Stimulated activated CD8-positive, alpha-beta memory T cell treated with anti-CD3 and anti-CD28 coated beads, Interleukin-15, amount 100 ng/mL, for 1 hour (primary cell): ENCODE measurements around the gene RNFT2.
"Not testable (repeated sequence)": the region's sequence is repeated elsewhere in the genome, so short reads cannot be mapped to it uniquely, and the experiment has no call there.

ENCODE experiments used
- DNase-seq: peaks from one replicate; pipeline ENCODE4 v3.0.0-alpha.2; 2020; ENCODE audit warnings: low read depth

Gene RNFT2

DNA sequence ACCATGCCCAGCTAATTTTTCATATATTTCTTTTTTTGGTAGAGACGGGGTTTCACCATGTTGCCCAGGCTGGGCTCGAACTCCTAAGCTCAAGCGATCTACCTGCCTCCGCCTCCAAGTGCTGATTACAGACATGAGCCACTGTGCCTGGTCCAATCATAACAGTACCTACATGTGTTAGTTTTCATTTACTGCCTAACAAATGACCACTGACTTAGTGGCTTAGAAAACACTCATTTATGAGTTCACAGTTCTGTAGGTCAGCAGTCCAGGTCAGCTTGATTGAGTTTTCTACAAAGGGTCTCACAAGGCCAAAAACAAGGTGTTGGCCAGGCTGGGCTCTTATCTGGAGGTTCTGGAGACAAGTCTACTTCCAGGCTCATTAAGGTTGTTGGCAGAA, 60.6 kb downstream of the RNFT2 start:
- no peak for DNase-seq

DNA sequence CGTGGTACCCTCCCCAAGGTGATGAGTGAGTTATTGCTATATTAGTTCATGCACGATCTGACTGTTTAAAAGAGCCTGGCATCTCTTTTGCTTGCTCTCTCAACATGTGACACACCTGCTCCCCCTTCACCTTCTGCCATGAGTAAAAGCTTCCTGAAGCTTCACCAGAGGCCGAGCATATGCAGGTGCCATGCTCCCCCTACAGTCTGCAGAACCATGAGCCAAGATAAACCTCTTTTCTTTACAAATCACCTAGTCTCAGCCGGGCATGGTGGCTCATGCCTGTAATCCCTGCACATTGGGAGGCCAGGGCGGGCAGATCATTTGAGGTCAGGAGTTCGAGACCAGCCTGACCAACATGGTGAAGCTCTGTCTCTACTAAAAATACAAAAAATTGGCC, 61.8 kb downstream of the RNFT2 start:
- no peak for DNase-seq

DNA sequence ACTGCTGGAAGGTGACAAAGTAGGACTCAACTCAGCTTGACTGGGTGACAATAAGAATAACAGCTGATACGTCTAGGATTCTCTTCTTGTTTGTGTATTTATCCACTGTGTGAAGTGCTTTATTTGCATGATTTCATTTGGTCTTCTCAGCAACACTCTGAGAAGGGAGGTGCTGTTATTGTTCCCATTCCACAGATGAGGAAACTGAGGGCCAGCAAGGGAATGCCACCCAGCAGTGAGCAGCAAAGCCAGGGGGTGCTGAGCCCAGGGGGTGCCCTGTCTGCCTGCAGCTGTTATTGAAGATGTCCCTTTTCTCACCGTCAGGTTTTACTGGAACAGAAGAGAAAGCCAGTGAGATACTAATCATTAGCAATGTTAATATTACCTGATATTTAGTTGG, 62.8 kb downstream of the RNFT2 start:
- DNase-seq, result no peak

DNA sequence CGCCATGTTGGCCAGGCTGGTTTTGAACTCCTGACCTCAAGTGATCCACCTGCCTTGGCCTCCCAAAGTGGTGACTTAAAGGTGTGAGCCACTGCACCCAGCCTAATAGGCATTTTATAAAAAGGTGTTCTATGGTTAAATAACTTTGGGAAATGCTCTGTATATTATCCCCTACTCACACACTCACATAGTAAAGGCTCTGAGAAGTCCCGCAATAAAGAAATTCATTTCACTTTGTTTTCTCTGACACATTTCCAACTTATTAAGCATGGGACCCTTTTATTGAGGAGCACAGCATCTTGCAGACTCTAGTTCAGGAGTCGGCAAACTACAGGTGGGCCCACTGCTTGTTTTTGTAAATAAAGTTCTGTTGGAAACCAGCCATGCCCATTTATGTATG, 63.9 kb downstream of the RNFT2 start:
- no peak for DNase-seq

DNA sequence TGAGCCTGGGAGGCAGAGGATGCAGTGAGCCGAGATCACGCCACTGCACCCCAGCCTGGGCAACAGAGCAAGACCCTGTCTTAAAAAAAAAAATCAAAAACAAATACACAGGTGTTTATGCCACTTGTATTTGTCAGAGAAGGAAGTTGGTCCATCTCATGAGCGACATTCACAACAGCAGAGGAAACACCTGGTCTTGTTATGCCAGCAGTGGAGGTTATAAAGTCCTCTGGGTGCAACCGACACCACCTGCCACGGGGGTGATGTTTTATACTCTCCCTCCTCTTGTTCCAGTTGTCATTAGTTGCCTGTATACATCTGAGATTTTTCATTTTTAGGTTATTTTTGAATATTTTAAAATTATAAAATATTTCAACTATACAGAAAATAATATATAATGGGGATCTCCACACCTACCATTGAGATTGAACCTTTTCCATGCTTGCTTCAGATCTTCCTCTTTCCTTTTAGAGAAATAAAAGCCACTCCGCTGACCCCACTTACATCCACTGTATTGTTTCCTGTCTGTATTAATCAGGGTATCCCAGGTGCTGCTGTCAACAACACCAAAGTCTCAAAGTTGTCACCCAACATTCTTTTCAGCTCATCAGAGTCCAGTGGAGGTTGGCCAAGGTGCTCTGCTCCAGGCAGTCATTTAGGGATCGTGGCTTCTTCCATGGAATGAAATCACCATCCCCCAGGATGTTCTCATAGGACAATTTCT, 65.1 kb downstream of the RNFT2 start:
- DNase-seq, result no peak

DNA sequence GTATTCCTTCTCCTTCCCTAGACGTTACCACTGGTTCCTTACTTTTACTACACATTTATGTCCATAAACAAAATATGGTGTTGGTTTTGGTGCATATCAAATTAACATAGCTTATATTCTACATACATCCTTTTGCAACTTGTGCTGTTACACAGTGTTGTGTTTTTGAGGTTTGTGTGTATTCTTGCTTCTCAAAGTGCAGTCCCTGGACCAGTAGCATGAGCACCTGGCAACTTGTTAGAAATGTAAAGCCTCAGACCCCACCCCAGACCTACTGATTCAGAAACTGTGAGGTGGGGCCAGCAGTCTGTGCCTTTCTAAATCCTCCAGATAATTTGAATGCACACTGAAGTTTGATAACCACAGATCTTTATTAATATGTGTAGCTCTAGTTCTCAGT, 65.9 kb downstream of the RNFT2 start:
- no peak for DNase-seq

DNA sequence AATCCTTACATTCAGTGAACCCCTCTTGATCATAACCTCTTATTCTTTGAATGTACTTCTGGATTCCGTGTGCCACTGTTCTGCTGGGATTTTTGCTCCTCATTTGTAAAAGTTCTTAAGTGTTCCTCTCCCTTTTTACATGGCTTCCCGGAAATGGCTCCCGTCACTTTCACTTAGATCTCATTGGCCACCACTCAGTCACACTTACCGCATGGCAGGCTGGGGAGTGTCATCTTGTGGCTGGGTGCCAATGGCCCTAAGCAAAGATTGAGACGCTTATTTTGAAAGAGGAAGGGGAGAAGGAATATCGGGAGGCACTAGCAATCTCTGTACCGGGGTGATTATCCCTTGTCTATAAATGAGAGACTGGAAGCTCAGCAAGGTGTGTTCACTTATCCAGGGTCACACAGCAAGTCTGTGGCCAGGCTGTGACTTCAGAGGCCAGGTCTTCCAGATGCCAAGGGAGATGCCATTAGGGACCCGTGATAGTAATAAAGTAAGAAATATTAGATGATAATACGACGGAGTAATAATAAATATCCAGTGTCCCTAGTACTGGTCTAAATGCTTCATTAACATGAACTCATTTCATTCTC, 68.8 kb downstream of the RNFT2 start:
- DNase-seq, result no peak

DNA sequence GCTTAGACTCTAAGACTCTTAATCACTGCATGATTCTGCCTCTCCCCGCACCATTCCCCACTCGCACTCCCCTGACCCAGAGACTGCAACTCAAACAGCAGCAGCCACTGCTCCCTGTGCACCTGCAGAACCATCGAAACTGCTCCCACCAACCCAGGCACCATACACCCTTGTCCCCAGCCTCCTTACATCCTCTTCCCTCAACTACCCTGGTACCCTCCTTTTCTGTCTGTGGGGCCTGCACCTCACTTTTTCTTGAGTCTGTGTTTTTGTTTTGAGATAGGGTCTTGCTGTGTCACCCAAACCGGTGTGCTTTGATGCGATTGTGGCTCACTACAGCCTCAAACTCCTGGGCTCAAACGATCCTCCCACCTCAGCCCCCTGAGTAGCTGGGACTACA, 69.4 kb downstream of the RNFT2 start:
- no peak for DNase-seq

DNA sequence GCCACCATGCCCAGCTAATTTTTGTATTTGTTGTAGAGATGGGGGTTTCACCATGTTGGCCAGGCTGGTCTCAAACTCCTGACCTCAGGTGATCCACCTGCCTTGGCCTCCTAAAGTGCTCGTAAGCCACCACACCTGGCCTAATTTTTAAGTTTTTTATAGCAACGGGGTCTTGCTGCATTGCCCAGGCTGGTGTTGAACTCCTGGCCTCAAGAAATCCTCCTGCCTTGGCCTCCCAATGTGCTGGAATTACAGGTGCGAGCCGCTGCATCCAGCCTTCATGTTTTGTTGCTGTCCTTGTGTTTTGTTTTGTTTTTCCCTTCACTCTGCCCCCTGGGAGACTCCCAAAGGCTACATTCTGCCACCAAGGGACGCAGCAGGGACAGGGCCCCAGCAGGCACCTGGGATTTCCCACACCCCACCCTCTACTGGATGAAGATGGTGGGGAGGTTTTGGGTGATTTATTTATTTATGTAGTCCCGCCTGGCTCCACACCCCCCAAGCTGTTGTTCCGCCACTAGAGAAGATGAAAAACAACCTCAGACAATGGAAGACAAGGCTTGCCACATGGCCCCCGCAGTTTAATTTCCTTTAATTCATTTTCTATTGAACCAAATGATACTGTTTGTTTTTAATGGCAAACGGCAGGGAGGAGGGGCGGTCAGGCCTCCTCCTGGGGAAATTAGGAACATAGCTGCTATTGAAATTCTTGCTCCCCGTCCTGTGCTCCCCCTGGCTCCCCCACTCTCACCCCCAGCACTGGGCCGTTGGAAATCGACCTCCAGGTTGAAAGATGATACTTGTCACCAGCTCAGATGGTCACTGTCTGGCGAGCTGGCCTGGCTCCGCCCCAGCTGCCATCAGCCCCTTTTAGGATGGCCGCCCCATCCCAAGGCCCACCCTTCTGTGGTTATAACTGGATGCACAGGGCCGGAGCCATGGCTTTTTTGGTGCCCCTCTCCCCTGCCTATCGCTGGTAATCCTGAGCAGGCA, 70.3 kb downstream of the RNFT2 start:
- no peak for DNase-seq

DNA sequence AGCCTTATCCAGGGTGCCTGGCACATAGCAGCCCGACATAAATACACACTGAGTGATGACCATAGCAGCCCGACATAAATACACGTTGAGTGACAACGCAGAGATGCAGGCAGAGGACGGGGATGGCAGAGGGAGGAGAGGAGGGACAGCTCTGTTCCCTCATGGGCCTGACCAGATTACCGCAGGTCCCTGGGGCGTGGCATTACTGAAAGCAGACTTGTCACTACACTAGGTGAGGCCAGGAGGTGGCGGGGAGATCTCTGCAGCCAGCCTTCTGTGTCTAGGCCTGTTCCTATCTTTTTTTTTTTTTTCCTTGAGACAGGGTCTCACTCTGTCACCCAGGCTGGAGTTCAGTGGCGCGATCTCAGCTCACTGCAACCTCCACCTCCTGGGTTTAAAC, 74.1 kb downstream of the RNFT2 start:
- no peak for DNase-seq

DNA sequence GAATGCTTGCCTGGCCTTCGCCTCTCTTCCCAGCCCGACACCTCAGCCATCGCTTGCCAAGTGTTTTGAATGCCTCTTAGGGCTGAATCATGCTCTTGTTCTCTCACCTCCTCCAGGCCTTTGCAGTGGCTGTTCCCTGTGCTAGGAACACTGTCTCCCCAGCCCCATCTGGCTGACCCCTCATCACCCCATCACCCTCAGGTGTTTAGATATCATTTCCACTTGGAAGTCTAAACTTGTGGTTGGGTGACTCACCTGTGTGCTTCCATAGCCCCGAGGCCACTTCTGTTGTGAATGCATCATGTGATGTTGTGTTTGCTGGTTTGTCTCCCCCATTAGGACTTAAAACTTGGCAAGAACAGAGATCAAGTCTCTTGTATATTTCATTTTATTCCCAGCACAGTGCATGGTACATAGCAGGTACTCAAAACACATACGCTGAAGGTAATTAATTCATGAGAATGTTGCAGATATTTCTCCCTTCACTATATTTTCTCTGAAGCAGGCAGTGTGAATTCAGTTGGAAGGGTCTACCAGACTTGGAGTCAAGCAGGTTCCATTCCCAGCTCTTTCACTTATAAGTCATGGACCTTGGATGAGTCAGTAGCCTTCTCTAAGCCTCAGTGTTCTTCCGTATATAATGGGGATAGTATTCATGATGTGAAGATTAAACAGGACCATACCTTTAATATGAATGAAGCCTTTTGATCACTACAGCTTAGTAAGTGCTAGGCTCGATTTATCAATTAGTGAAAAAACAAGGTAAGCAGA, 75.3 kb downstream of the RNFT2 start:
- DNase-seq, result no peak

DNA sequence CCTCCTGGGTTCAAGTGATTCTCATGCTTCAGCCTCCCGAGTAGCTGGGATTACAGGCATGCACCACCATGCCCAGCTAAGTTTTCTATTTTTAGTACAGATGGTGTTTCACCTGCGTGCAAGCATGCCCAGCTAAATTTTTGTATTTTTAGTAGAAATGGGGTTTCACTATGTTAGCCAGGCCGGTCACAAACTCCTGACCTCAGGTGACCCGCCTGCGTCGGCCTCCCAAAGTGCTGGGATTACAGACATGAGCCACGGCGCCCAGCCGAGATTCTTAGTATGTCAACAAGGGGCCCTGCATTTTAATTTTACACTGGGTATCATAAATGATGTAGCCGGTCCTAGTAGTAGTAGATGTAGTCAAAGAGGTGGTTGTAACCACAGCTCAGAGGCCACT, 76.7 kb downstream of the RNFT2 start:
- not testable (repeated sequence) for DNase-seq

DNA sequence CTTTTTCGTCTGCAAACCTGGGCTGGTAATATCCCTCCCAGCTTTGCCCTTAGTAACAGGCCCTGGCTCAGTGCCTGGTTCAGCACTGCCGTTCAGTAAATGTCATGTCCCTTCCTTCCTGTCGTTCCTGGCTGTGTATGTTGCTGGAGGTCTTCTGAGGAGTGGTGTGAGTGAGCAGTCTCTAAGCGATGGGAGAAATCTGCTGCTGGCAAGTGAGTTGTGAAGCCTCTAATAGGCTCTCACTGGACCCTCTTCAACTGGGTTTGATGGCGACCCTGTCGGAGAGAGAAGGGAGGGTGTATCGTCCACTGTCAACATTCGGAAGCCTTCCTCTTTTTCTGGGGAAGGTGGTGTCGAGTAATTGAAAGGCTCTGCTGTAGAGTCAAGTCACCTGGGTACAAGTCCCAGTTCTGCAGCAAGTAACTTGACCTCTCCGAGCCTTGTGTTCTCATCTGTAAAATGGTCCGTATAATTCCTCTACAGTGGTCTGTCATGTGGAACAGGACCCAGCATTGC, 80.3 kb downstream of the RNFT2 start:
- no peak for DNase-seq

DNA sequence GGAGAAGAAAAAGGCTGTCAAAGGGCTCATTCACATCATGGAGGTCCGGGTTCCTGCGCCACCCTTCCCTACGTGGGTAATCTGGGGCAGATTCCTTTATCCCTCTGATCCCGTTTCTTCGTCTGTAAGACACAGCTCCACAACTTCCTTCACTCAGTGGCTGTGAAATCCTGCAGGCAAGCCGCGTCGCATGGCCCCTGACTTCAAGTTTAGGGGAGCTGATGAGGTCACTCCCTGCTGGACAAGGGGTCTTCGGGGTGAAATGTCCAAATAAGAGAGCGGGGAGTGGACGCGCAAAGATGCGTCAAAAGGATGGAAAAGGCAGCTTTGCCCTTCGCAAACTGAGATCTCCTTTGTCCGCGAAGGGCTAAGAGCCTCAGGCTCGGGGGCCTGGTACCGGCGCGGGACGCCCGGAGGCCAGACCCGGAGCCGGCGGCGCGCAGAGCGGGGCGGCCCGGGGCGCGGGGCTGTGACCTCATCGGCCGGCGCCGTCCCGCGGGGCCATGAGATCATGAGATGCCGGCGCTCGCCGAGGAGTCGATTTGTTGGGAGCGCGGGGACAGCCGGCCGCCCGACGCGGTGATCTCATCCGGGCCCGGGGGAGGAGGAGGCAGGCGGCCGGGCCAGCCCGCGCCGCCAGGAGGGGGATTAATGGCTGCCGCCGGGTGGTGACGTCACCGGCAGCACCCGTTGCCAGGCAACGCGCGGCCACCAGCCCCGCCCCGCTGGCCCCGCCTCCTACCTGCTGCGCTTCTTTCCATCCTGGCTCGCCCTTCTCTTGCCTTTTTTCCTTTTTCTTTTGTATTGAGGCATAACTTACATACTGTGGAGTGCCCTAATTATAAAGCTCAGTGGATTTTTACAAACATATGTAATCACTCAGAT, 81.1 kb downstream of the RNFT2 start:
- peak; percentile 81 for DNase-seq

DNA sequence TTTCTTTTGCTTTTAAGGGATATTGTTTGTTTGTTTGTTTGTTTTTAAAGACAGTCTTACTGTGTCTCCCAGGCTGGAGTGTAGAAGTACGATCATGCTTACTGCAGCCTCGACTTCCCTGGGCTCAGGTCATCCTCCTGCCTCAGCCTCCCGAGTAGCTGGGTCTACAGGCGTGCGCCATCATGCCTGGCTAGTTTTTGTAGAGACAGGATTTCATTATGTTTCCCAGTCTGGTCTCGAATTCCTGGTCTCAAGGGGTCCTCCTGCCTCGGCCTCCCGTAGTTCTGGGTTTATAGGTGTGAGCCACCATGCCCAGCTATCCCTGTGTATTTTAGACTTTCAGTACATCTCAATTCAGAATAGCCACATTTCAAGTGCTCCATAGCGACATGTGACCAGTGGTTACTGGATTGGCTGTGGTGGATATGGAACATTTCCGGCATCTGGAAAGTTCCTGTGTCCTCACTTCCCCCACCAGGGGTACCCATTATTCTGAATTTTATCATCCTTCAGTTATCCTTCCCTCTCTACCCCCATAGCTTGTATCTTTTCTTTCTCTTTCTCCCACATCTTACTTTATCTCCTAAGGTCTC, 82.0 kb downstream of the RNFT2 start:
- no peak for DNase-seq

DNA sequence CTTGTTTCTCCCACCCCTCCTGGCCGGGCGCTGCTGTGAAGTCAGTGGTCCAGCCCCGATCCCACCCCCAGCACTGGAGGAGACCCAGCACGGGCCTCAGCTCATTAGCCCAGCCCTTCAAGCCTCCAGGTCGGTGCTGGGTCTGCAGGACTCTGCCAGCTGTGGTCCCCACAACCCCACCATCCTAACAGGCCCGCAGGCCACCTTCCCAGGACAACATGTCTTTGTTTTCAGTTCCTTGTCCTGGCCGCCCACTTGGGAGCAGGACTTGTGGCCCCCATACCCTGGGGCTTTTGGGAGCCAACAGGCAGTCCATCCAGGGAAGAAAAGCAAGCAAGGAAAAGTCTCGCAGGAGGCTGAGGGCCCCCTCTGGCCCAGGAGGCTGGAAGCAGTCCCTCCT, 83.2 kb downstream of the RNFT2 start:
- DNase-seq, result no peak

DNA sequence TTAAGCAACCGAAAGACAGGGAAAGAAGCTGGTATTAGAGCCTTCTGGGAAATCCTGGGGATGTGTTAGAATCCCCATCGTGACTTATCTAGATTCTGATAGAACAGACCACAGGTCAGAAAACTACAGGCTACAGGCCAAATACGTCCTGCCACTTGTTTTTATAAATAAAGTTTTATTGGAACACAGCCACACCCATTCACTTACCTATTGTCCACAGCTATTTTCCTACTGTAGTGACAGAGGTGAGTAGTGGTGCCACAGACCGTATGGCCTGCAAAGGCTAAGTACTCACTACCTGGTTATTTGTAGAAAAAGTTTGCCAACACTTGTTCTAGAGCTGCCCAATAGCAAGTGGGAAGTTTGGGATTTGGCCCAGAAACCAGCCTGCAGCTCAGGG, 89.3 kb downstream of the RNFT2 start:
- DNase-seq, result no peak

DNA sequence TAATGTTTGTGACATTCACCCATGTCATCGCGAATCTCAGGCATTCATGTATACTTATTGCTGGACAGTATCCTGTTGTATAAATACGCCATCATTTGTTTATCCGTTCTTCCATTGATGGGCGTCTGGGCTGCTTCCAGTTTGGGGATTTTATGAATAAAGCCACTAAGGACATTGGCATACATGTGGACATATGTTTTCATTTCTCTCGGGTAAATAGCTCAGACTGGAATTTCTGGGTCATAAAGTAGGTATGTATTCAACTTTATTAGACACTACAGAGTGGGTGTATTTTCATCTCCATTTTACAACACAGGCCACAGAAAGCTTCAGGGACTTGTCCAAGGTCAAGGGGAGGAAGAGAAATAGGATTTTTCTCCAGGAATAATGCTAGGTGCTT, 94.2 kb downstream of the RNFT2 start:
- no peak for DNase-seq

DNA sequence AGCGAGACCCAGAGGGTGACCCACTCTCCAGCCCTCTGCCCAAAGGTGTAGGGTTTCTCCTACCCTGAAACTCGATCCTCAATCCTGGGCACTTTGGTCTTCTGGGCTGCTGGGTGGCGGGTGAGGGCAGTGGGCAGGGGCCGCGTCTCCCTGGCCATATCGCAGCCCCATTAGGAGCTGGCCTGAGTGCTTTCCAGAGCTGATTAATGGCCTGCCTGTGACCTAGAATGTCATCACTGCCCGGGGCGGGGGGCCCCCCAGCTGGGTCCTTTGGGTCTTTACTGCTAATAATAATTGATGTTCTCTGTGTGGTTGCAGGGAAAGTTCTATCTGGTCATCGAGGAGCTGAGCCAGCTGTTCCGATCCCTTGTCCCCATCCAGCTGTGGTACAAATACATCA, 95.4 kb downstream of the RNFT2 start:
- DNase-seq, result no peak

DNA sequence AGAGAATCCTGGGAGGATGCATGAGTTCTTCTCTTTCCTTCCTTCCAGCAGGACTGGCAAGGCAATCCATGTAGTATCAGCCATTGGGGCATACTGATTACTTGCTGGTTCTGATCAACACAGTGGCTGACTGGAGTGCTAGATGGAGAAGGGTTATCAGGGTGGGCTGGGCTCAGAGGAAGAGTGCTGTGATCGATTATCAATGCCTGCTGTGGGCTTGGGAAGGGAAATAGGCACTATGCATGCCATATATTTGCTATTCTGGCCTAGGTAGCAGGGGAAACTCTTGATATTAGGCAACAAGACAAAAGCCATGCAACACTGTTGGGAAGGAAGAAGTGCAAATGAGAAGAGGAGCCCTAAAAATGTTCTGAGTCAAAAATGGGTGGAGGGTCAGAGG, 97.4 kb downstream of the RNFT2 start:
- no peak for DNase-seq

DNA sequence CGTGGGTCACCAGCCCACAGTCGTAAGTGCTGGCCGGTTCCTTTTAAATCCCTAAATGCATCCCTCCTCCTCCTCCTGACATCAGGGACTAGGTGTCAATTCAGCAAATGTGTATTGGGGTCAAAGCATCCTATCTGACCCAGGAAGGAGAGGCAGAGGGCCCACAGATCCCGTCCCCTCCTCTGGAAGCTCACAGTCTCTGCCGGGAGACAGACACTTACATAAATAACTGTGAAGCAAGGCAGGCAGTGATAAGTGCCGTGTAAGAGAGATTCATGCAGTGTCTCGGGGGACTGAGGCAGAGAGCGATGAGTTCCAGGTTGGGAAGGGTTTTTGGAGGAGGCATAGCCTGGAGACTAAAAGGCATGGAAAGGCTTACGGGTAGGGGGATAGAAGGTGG, 99.0 kb downstream of the RNFT2 start:
- no peak for DNase-seq
